Astrocyte (in vitro differentiated cells and primary cell): ENCODE results near the gene PLXNB1. TPM values are rescaled to one million over a fixed set of nuclear protein-coding genes. Genes with fewer than 3 reads are reported as not detected.

Experiments used
- DNase-seq: peaks from one replicate; pipeline ENCODE4 v3.0.0-alpha.2; 2010; ENCODE audit warnings: low read depth
- FAIRE-seq: peaks from 2 replicates; lab custom pipeline; 2011; peaks lifted over from hg19 to GRCh38; lab: Jason Lieb, UNC
- H2AFZ ChIP-seq: 2 replicates; pipeline ENCODE4 v1.6.0; 2012; ENCODE audit warnings: low read depth, low read length, inconsistent platforms
- H3K27ac ChIP-seq: 2 replicates; pipeline ENCODE4 v1.5.1; 2011; ENCODE audit warnings: low read depth, low read length, inconsistent platforms
- H3K27me3 ChIP-seq: 2 replicates; pipeline ENCODE4 v1.6.0; 2011; ENCODE audit warnings: low read length, inconsistent platforms; ENCODE audit not compliant: insufficient read depth
- H3K36me3 ChIP-seq: 2 replicates; pipeline ENCODE4 v1.5.1; 2011; ENCODE audit warnings: low read length, inconsistent platforms; ENCODE audit not compliant: insufficient read depth
- H3K4me1 ChIP-seq: 2 replicates; pipeline ENCODE4 v1.5.1; 2011; ENCODE audit warnings: low read length, inconsistent platforms; ENCODE audit not compliant: insufficient read depth
- H3K4me2 ChIP-seq: 2 replicates; pipeline ENCODE4 v1.6.0; 2012; ENCODE audit warnings: low read length, inconsistent platforms
- H3K4me3 ChIP-seq: 2 replicates; pipeline ENCODE4 v1.5.1; 2011; ENCODE audit warnings: low read depth, mild to moderate bottlenecking, low read length, inconsistent platforms; ENCODE audit not compliant: insufficient read depth
- H3K79me2 ChIP-seq: 2 replicates; pipeline ENCODE4 v1.6.0; 2012; ENCODE audit warnings: mild to moderate bottlenecking, low read length, inconsistent platforms; ENCODE audit not compliant: insufficient read depth
- H3K9ac ChIP-seq: 2 replicates; pipeline ENCODE4 v1.6.0; 2012; ENCODE audit warnings: mild to moderate bottlenecking, low read length, inconsistent platforms
- H3K9me3 ChIP-seq: 2 replicates; pipeline ENCODE4 v1.5.1; 2012; ENCODE audit warnings: low read depth, mild to moderate bottlenecking, low read length, inconsistent platforms; ENCODE audit not compliant: insufficient read depth
- H4K20me1 ChIP-seq: 2 replicates; pipeline ENCODE4 v1.6.0; 2012; ENCODE audit warnings: low read length, inconsistent platforms; ENCODE audit not compliant: insufficient read depth
- H3K27ac Mint-ChIP-seq: one replicate; pipeline ENCODE4 v1.8.0; 2021; ENCODE audit warnings: mild to moderate bottlenecking, mixed read lengths; ENCODE audit not compliant: unreplicated experiment
- H3K27me3 Mint-ChIP-seq: one replicate; pipeline ENCODE4 v1.8.0; 2021; ENCODE audit warnings: low read depth, mixed read lengths; ENCODE audit not compliant: unreplicated experiment
- H3K36me3 Mint-ChIP-seq: one replicate; pipeline ENCODE4 v1.8.0; 2021; ENCODE audit warnings: low read depth, mixed read lengths; ENCODE audit not compliant: unreplicated experiment
- H3K4me1 Mint-ChIP-seq: one replicate; pipeline ENCODE4 v1.8.0; 2021; ENCODE audit warnings: low read depth, mixed read lengths; ENCODE audit not compliant: unreplicated experiment
- H3K4me3 Mint-ChIP-seq: one replicate; pipeline ENCODE4 v1.8.0; 2021; ENCODE audit warnings: mild to moderate bottlenecking, moderate library complexity, mixed read lengths; ENCODE audit not compliant: unreplicated experiment
- H3K9me3 Mint-ChIP-seq: one replicate; pipeline ENCODE4 v1.8.0; 2021; ENCODE audit warnings: mild to moderate bottlenecking, mixed read lengths; ENCODE audit not compliant: unreplicated experiment
- EZH2 ChIP-seq: IDR thresholded peaks from 2 replicates; pipeline ENCODE4 v1.6.1; 2012; ENCODE audit warnings: mild to moderate bottlenecking, low read length, inconsistent platforms; ENCODE audit not compliant: insufficient read depth
- total RNA-seq: library from RNA; stranded (reverse); gene quantifications from 2 replicates; pipeline ENCODE4 v1.2.1, GENCODE V29; 2021
- TF ChIP-seq, protein P1 (sequence below): IDR thresholded peaks from 2 replicates; pipeline ENCODE4 v1.5.1; 2011; ENCODE audit warnings: low read depth, mild to moderate bottlenecking, inconsistent platforms, low read length, moderate library complexity; ENCODE audit not compliant: insufficient read depth

The PLXNB1 gene
- total RNA-seq, 1 donor from 2014 or later, result 59.2 TPM

DNA sequence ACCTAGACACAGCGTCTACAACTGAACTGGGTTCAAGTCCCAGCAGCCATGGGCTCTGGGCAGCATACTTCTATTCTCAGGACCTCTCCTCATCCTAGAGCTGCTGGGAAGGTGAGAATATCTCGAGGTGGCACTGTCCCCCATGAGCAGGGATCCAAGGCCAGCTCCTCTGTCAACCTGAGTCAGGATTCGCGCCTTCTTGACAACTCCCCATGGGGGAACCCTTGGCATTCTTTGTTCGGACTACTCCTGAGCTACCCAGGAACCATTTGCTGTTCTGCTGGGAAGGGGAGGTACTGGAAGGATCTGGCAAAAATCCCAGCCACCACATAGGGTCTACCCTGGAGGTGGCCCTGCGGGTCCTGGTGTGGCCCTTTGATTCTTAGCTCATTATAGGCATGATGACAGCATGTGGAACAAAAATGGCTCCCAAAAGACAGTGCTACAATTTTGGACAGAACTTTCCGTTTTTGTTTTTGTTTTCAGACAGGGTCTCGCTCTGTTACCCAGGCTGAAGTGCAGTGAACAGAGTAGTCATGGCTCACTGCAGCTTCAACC is 22.3 kb downstream of the PLXNB1 start:
- Mint-ChIP-seq H3K9me3 (no peaks in the 10 kb centered on the region), H3K4me3 (no peak overlapping the region), H3K4me1 (peaks cover under 1% of the 10 kb centered on the region), H3K27me3 (no peaks in the 10 kb centered on the region), H3K36me3 (peaks cover 38% of the 10 kb centered on the region), H3K27ac (no peak overlapping the region)
- TF ChIP-seq EZH2, result no peak
- TF ChIP-seq, protein P1, sequence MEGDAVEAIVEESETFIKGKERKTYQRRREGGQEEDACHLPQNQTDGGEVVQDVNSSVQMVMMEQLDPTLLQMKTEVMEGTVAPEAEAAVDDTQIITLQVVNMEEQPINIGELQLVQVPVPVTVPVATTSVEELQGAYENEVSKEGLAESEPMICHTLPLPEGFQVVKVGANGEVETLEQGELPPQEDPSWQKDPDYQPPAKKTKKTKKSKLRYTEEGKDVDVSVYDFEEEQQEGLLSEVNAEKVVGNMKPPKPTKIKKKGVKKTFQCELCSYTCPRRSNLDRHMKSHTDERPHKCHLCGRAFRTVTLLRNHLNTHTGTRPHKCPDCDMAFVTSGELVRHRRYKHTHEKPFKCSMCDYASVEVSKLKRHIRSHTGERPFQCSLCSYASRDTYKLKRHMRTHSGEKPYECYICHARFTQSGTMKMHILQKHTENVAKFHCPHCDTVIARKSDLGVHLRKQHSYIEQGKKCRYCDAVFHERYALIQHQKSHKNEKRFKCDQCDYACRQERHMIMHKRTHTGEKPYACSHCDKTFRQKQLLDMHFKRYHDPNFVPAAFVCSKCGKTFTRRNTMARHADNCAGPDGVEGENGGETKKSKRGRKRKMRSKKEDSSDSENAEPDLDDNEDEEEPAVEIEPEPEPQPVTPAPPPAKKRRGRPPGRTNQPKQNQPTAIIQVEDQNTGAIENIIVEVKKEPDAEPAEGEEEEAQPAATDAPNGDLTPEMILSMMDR, result no peak
- Histone ChIP-seq H3K4me1 (no peaks in the 10 kb centered on the region), H4K20me1 (peaks cover 8% of the 10 kb centered on the region), H3K79me2 (no peaks in the 10 kb centered on the region), H3K27me3 (no peaks in the 10 kb centered on the region), H3K4me3 (no peak overlapping the region), H3K9me3 (no peaks in the 10 kb centered on the region), H3K4me2 (no peak overlapping the region), H3K9ac (no peak overlapping the region), H2AFZ (no peak overlapping the region), H3K36me3 (peaks cover 4% of the 10 kb centered on the region), H3K27ac (no peak overlapping the region)
- FAIRE-seq, result no peak
- DNase-seq, result no peak

DNA sequence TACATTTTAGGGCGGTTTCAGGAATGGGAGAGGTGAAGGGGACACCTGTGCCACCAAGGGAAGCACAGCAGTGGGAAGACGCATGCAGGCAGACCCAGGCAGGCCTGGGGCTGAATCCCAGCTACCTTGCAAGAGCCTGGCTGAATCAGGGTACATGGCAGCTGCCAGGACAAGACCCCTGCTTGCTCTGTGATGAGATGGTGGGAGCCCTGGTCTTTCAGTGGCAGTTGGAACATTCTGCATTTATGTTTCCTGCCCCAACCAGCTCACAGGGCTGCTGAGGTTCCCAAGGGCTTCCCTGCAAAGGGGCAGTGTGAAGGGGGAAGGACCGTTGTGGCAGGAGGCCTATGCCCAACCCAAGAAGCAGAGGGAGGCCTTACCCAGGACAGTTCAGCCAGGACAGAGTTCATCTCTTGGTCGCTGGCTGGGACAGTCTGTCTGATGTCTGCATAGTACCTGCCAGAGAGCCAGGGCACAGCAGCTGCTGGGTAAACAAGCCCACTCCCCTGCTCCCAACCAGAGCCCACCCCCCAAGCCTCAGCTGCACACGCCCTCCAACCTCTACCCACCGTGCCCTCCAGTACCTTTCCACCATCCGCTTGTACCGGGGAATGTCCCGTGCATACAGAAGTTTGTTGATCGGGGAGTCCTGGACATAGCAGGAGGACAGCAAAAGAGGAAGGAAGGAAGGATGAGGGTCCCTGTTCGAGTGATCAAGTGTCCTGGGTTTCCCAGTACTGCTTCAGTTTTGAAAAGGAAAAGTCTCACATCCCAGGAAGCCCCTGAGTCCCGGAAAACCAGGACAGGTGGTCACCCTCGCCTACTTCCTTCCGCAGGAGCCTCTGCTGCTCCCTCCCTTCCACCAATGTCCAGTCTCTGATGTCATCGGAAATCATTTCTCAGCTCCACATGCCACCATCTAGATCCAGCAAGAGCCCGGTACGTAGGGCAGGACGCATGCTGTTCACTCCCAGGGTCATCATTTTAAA is 23.1 kb downstream of the PLXNB1 start:
- H3K9me3 ChIP-seq, result no peaks in the 10 kb centered on the region
- H3K9ac ChIP-seq, result no peak overlapping the region
- H3K4me2 ChIP-seq, result no peak overlapping the region
- Mint-ChIP-seq H3K4me1 (peaks cover 8% of the 10 kb centered on the region), H3K9me3 (no peaks in the 10 kb centered on the region), H3K27me3 (no peaks in the 10 kb centered on the region), H3K27ac (no peak overlapping the region), H3K36me3 (peaks cover 37% of the 10 kb centered on the region), H3K4me3 (no peak overlapping the region)
- H4K20me1 ChIP-seq, result peaks cover 8% of the 10 kb centered on the region
- no peaks in the 10 kb centered on the region for H3K27me3 ChIP-seq
- H3K36me3 ChIP-seq, result peaks cover 4% of the 10 kb centered on the region
- peaks cover 4% of the 10 kb centered on the region for H3K4me1 ChIP-seq
- no peaks in the 10 kb centered on the region for H3K79me2 ChIP-seq
- H3K4me3 ChIP-seq, result no peak overlapping the region
- FAIRE-seq (no peak), DNase-seq (no peak)
- H2AFZ ChIP-seq, result no peak overlapping the region
- no peak for TF ChIP-seq EZH2
- TF ChIP-seq, protein P1, result no peak
- no peak overlapping the region for H3K27ac ChIP-seq
